Putamen (tissue), 1 donor: Measurements from ENCODE around the gene TCP11X2.
"Not testable (repeated sequence)": the region's sequence is repeated elsewhere in the genome, so short reads cannot be mapped to it uniquely, and the experiment has no call there.

Experiments
- DNase-seq: peaks from one replicate; pipeline ENCODE4 v3.0.0-alpha.2; 2016; ENCODE audit warnings: low spot score

Gene TCP11X2

GRCh38 chrX:102471762-102472220, at the start of gene TCP11X2:
Gene TCP11X2 (minus strand): TSS chrX:102471812.
- DNase-seq: not testable (repeated sequence)

- DNase-seq: peak; percentile 2
Observed at GRCh38 chrX:102517326-102517725, 45.7 kb upstream of the TCP11X2 start.

DNA sequence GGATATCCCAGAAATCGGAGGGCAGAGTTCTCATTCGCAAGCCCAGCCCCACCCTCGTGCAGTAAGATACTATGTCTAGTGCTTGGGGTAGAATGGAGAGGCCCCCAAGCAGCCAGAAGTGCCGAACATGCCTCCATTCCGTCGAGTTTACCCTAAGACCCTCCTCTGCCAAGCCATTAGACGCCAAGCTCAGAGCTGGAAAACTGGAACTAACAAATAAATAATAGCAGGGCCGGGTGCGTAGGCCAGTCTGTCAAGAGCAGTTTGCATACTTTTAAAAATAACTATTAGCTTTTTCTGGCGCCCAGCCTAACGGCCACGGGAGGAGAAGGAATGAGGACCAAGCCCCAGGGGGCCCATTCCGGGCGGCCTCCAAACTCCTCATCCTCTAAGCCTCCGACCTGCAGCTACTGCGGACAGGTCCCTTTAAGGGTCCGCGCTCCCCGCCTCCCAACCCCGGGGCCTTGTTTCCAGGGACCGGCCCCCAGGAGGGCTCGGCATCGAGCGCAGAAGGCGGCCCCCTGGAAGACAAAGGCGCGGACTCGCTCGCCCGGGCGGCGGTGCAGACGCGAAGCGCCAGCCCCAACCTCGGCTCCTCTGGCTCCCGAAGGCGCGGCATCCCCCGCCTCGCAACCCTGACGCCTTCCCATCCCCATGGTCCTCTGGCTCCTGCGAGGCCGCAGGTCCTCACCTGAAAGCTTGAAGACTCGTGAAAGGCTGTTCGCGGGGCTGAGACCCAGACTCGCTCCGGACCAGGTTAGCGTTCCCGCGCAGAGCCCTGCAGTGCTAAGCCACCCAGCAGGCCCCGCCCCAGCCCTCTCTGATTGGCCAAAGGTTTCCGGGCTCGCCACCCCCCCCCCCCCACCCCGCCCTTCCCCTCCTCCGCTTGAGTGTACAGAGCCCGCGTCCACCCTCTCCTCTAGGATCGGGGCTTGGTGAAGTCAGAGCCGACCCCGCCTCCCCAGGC, 44.6 kb upstream of the TCP11X2 start, which contains the start of gene TMSB15A:
TMSB15A (minus strand) TSS at position 765 of the 967 bp plus-strand sequence.
- peak; percentile 8 for DNase-seq

DNA sequence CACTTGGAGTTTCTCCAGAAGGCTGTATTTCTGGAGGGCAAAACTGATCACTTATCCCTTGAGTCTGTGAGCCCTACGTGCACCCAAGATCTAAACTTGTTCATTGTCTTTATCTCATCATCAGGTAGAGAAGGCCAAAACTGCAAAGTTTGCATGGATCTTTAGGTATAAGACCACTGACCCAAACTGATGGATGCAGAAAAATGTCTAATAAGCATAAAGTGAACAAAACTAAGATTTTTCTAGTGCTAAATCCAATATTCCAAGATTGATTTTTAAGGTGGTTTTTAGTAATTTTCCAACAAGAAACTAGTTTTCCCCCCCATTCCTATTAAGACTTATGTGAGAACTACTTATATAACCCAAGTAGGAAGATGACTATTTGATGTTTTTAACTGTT, 42.9 kb upstream of the TCP11X2 start:
- DNase-seq: no peak

DNA sequence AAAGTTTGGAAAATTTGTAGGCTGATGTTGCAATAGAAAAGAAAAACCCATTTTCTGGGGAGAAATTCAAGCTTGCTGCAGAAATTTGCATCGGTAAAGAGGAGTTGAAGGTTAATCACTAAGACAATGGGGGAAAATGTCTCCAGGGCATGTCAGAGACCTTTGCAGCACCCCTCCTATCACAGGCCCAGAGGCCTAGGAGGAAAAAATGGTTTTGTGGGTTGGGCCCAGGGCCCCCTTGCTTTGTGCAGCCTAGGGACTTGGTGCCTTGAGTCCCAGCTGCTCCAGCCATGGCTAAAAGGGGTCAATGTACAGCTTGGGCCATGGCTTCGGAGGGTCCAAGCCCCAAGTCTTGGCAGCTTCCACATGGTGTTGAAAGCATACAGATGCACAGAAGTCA, 27.1 kb upstream of the TCP11X2 start:
- no peak for DNase-seq

GRCh38 chrX:102491766-102492165, 20.2 kb upstream of the TCP11X2 start:
- no peak for DNase-seq

DNA sequence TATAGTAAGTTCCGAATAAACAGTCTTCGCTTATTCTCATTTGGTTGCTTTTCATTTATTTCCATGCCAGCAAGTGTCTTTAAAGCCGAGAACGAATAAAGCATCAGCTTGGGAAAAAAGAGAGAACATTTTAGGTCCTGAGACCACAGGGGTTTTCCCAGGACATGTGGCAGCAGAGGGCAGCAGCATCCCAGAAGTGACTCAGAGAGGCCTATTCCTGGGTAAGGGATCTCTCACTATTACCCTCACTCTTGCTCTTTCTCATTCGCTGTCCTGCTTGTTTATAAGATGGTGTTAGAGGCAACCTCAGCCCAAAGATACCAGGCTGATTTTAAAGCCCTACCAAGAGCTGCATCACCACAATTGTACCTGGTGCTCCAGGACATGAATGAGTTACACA, 7.2 kb upstream of the TCP11X2 start:
- not testable (repeated sequence) for DNase-seq

- not testable (repeated sequence) for DNase-seq
Observed at GRCh38 chrX:102470215-102470614, 1.4 kb downstream of the TCP11X2 start.

DNA sequence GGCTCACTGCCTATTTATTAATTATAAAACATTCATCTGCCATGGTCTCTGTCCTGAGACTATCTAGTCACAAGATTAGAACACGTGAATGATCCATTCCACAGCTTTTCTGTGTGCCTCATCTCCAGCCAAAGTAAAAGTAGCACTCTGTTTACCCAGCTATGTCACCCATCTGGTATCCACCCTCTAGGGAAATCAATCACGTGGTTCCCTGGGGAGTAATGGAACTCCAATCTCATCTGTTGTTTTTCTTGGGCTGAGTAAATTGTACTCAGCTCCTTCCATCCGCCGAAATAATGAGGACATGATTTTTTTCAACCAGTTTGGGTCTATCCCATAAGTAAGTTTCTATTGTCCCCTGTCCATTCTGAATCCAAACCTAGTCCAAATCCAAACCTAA, 13.0 kb downstream of the TCP11X2 start:
- not testable (repeated sequence) for DNase-seq

- DNase-seq: not testable (repeated sequence)
Observed at GRCh38 chrX:102439908-102440307, 31.7 kb downstream of the TCP11X2 start, which contains the start of gene NXF2B. Gene NXF2B (minus strand): TSS chrX:102440008. CDS start chrX:102380036, 59,972 bp downstream.

DNA sequence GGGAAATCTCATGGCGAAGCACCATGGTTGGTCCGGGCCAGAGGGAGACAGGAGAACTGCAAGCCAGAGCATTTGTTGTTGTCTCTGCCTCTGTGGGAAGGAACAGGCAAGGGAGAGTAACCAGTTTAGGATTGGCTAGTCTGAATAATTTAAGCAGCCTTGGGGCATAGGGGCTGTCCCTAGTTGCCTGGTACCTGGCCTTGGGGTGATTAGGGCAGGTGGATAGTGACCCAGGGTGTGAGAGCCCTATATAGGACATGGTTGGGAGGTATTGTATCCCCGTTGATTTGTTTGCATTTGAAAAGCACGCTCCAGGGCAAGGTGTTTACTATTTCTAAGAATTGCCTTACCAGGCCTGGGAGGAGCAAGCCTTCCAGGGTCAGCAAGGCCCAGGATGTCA, 57.1 kb downstream of the TCP11X2 start:
- not testable (repeated sequence) for DNase-seq
